ENCODE measurements around the gene UBTD1.

Gene UBTD1

GRCh38 chr10:97618285-97618684, 119.6 kb downstream of the UBTD1 start:
- no peak for DNase-seq (ENCODE audit: low read depth in 2 of 2)

DNA sequence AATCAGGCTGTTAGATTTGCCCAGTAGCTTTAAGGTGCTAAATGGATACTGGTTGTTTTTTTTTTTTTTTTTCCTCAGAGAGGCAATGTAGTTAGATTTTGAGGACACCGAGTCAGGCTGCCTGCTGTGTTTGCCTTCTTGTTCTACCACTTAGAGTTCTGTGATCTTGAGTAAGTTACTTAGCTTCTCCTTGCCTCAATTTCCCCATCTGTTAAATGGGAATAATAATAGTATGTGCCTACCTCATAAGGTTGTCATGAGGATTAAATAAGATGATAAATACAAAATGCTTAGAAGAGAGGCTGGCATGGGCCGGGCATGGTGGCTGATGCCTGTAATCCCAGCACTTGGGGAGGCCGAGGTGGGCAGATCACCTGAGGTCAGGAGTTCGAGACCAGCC, 120.0 kb downstream of the UBTD1 start:
- no peak for DNase-seq (ENCODE audit: low read depth in 2 of 2)
